ENCODE data around the gene MS4A18.

The MS4A18 gene

DNA sequence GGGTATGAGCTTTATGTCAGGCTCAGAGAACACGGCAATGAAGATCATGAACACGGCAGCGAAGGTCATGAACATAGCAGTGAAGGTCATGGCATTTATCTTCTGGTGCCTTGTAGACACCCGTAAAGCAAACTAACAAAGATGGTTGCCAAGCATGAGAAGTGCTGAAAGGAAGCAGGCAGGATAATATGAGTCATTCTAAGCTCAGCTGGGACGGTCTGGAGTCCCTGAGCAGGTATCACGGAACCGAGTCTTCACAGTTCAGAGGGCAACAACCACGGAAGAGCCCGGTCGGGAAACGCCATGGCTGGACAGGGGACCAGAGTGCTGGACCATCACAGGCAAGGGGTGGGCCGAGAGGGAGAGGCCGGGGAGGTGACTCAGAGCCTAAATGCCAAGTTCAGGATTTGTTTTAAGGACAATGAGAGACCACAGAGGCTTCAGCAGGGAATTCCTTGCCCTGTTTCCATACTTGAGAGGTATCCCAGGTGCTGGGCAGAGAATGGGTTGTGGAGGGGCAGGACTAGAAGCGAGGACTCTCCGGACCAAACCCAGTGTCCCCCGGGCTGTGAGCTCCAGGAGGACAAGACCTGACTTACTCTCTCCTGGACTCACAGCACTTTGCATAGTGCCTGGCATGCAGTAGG, 47.5 kb downstream of the MS4A18 start:
- Histone ChIP-seq H3K4me3 (ENCODE audit: low read depth in 1 of 2, low read length in 2 of 2) (no peak overlapping the region), H3K4me2 (ENCODE audit: insufficient read depth, low read length) (no peak overlapping the region), H3K79me2 (ENCODE audit: insufficient read depth, low read length) (no peaks in the 10 kb centered on the region), H3K27ac (ENCODE audit: low read length) (no peak overlapping the region), H4K20me1 (ENCODE audit: insufficient read depth, low read length) (no peaks in the 10 kb centered on the region; the same call in 1 of the 2 replicates), H3K4me1 (ENCODE audit: insufficient read depth, low read length) (peaks cover 11% of the 10 kb centered on the region), H3K27me3 (ENCODE audit: insufficient read depth, low read length, poor library complexity) (no peaks in the 10 kb centered on the region), H3K9ac (ENCODE audit: low read depth, low read length) (no peak overlapping the region), H3K36me3 (ENCODE audit: insufficient read depth, low read length) (no peaks in the 10 kb centered on the region), H2AFZ (ENCODE audit: low read depth, low read length) (no peak overlapping the region), H3K9me3 (ENCODE audit: insufficient read depth, low read length, severe bottlenecking) (no peaks in the 10 kb centered on the region)
- ATAC-seq (ENCODE audit: insufficient read depth, low read depth): no peak
- TF ChIP-seq EZH2 (IDR thresholded peaks at IDR 0.05; ENCODE audit: borderline replicate concordance, low read depth, low read length, severe bottlenecking): no peak
- TF ChIP-seq, protein P1, sequence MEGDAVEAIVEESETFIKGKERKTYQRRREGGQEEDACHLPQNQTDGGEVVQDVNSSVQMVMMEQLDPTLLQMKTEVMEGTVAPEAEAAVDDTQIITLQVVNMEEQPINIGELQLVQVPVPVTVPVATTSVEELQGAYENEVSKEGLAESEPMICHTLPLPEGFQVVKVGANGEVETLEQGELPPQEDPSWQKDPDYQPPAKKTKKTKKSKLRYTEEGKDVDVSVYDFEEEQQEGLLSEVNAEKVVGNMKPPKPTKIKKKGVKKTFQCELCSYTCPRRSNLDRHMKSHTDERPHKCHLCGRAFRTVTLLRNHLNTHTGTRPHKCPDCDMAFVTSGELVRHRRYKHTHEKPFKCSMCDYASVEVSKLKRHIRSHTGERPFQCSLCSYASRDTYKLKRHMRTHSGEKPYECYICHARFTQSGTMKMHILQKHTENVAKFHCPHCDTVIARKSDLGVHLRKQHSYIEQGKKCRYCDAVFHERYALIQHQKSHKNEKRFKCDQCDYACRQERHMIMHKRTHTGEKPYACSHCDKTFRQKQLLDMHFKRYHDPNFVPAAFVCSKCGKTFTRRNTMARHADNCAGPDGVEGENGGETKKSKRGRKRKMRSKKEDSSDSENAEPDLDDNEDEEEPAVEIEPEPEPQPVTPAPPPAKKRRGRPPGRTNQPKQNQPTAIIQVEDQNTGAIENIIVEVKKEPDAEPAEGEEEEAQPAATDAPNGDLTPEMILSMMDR (IDR thresholded peaks at IDR 0.05; ENCODE audit: borderline replicate concordance, extremely low read depth, low read length, poor library complexity, severe bottlenecking): no peak
- no peak for DNase-seq

GRCh38 chr11:60772666-60773065, 48.1 kb downstream of the MS4A18 start:
- peak; percentile 18; the same call in 1 of the 3 replicates for ATAC-seq (ENCODE audit: insufficient read depth, low read depth)
- H3K4me2 ChIP-seq (ENCODE audit: insufficient read depth, low read length): no peak overlapping the region

DNA sequence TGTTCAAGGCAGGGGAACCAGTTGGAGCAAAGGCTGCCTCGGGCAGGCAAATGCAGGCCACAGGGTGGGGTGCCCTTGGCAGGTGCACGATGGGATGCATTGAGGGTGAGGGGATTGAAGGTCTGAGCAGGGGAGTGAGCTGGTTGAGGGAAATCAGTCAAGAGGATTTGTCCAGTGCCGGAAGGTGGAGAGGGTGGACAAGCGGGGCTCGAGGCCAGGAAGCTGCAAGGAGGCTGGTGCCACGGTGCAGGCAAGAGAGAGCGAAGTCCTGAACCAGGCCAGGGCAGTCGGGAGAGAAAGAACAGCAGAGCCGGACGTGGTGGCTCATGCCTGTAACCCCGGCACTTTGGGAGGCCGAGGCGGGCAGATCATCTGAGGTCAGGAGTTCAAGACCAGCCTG, 50.2 kb downstream of the MS4A18 start:
- no peaks in the 10 kb centered on the region for H4K20me1 ChIP-seq (ENCODE audit: insufficient read depth, low read length)
- no peak overlapping the region for H3K4me3 ChIP-seq (ENCODE audit: low read depth in 1 of 2, low read length in 2 of 2)
- DNase-seq (no peak), ATAC-seq (ENCODE audit: insufficient read depth, low read depth) (no peak)
- H2AFZ ChIP-seq (ENCODE audit: low read depth, low read length): no peak overlapping the region
- no peak overlapping the region for H3K27ac ChIP-seq (ENCODE audit: low read length)
- TF ChIP-seq EZH2 (IDR thresholded peaks at IDR 0.05; ENCODE audit: borderline replicate concordance, low read depth, low read length, severe bottlenecking): no peak
- TF ChIP-seq, protein P1 (IDR thresholded peaks at IDR 0.05; ENCODE audit: borderline replicate concordance, extremely low read depth, low read length, poor library complexity, severe bottlenecking): no peak
- peaks cover 11% of the 10 kb centered on the region for H3K4me1 ChIP-seq (ENCODE audit: insufficient read depth, low read length)
- H3K9ac ChIP-seq (ENCODE audit: low read depth, low read length): no peak overlapping the region
- no peaks in the 10 kb centered on the region for H3K79me2 ChIP-seq (ENCODE audit: insufficient read depth, low read length)
- H3K36me3 ChIP-seq (ENCODE audit: insufficient read depth, low read length): no peaks in the 10 kb centered on the region
- no peaks in the 10 kb centered on the region for H3K27me3 ChIP-seq (ENCODE audit: insufficient read depth, low read length, poor library complexity)
- no peak overlapping the region for H3K4me2 ChIP-seq (ENCODE audit: insufficient read depth, low read length)
- no peaks in the 10 kb centered on the region for H3K9me3 ChIP-seq (ENCODE audit: insufficient read depth, low read length, severe bottlenecking)

More at GRCh38 chr11:60772666-60773065, 48.1 kb downstream of the MS4A18 start:
- no peak for DNase-seq
- peaks cover 11% of the 10 kb centered on the region for H3K4me1 ChIP-seq (ENCODE audit: insufficient read depth, low read length)
- no peaks in the 10 kb centered on the region for H3K27me3 ChIP-seq (ENCODE audit: insufficient read depth, low read length, poor library complexity)
- H4K20me1 ChIP-seq (ENCODE audit: insufficient read depth, low read length): no peaks in the 10 kb centered on the region; the same call in 1 of the 2 replicates
- no peak overlapping the region for H3K4me3 ChIP-seq (ENCODE audit: low read depth in 1 of 2, low read length in 2 of 2)
- no peak overlapping the region for H2AFZ ChIP-seq (ENCODE audit: low read depth, low read length)
- TF ChIP-seq, protein P1 (IDR thresholded peaks at IDR 0.05; ENCODE audit: borderline replicate concordance, extremely low read depth, low read length, poor library complexity, severe bottlenecking): no peak
- TF ChIP-seq EZH2 (IDR thresholded peaks at IDR 0.05; ENCODE audit: borderline replicate concordance, low read depth, low read length, severe bottlenecking): no peak
- no peaks in the 10 kb centered on the region for H3K9me3 ChIP-seq (ENCODE audit: insufficient read depth, low read length, severe bottlenecking)
- no peak overlapping the region for H3K9ac ChIP-seq (ENCODE audit: low read depth, low read length)
- H3K27ac ChIP-seq (ENCODE audit: low read length): no peak overlapping the region
- H3K79me2 ChIP-seq (ENCODE audit: insufficient read depth, low read length): no peaks in the 10 kb centered on the region
- no peaks in the 10 kb centered on the region for H3K36me3 ChIP-seq (ENCODE audit: insufficient read depth, low read length)
